Measurements from ENCODE around the gene CABCOCO1. TPM values are rescaled to one million over a fixed set of nuclear protein-coding genes. Genes with fewer than 3 reads are reported as not detected.

Gene CABCOCO1
- total and polyA plus RNA-seq, 10 of the 15 experiments (the other 5 are each of a cell fraction or from before 2014, with no cell fraction given) = not detected

- Histone ChIP-seq H3K9me3 (replicated peaks; ENCODE audit: control insufficient read depth, insufficient read depth, low read length) (no peaks in the 10 kb centered on the region), H3K27me3 (replicated peaks in 1 of 2; ENCODE audit: control insufficient read depth in 2 of 2, insufficient read depth in 2 of 2, low read length in 1 of 2) (no peaks in the 10 kb centered on the region), H3K79me2 (ENCODE audit: control insufficient read depth, insufficient read depth, low read length) (no peaks in the 10 kb centered on the region), H3K4me1 (ENCODE audit: control insufficient read depth, insufficient read depth, low read length) (peaks cover 13% of the 10 kb centered on the region), H4K20me1 (ENCODE audit: control insufficient read depth, insufficient read depth) (no peaks in the 10 kb centered on the region), H2AFZ (ENCODE audit: control insufficient read depth, low read depth, low read length) (no peak overlapping the region), H3K4me2 (ENCODE audit: control insufficient read depth, insufficient read depth) (no peak overlapping the region), H3K36me3 (ENCODE audit: control insufficient read depth in 2 of 2, insufficient read depth in 2 of 2, low read length in 1 of 2) (no peaks in the 10 kb centered on the region), H3K9ac (ENCODE audit: control insufficient read depth, insufficient read depth, low read length) (no peak overlapping the region), H3K27ac (ENCODE audit: control insufficient read depth, insufficient read depth) (no peak overlapping the region), H3K4me3 (no peak overlapping the region)
- ChIA-PET RAD21 (ENCODE audit: unreplicated experiment) (no interaction called here), POLR2A (no interaction called here), CTCF (interaction anchor here (1.3 to 3.4 kb wide), 3 partner anchors 12 to 492 kb away, joined by 3 to 21 read pairs (median 7); no protein-coding TSS in a partner anchor), SMC1A (ENCODE audit: uncharacterized antibody, unreplicated experiment) (no interaction called here)
- in situ Hi-C loops (cut with MboI) = no loop called here
- DNase-seq (ENCODE audit: low read depth, low spot score) (no peak), FAIRE-seq (no peak), ATAC-seq (no peak)
- TF ChIP-seq MXI1 (IDR thresholded peaks at IDR 0.05; ENCODE audit: low read depth, low read length) (no peak), MLLT1 (IDR thresholded peaks at IDR 0.05) (no peak), KAT2A (conservative IDR thresholded peaks at IDR 0.05; ENCODE audit: control insufficient read depth, low read depth, low read length) (no peak), USF1 (IDR thresholded peaks at IDR 0.05; ENCODE audit: borderline replicate concordance, extremely low read length, insufficient read depth, low read depth, low read length) (no peak), TCF12 (IDR thresholded peaks at IDR 0.05; ENCODE audit: low read depth, low read length) (no peak), SMARCA5 (IDR thresholded peaks at IDR 0.05) (no peak), EGR1 (IDR thresholded peaks at IDR 0.05; ENCODE audit: borderline replicate concordance in 1 of 2, low read depth in 2 of 2, low read length in 2 of 2) (no peak), FOXM1 (IDR thresholded peaks at IDR 0.05; ENCODE audit: low read depth, low read length) (no peak)
- intact Hi-C loops (cut with micrococcal nuclease; ENCODE audit: unreplicated experiment) = loop anchor here (5.0 to 10.0 kb wide), 2 partner anchors 64 to 281 kb away; no protein-coding TSS in a partner anchor
- 93% methylated on average over 3 of the region's 3 CpGs for whole genome bisulfite sequencing (ENCODE audit: insufficient coverage, insufficient replicate concordance, low lambda C conversion rate, missing lambda C conversion rate)
- no TSS peak for BruUV-seq (replicated peaks)
These were observed 90.7 kb downstream of the CABCOCO1 start for GRCh38 chr10:61753453-61753852.
